GM19438 (cell line): Measurements from ENCODE around the gene EIF3A.
"Not testable (repeated sequence)": the region's sequence is repeated elsewhere in the genome, so short reads cannot be mapped to it uniquely, and the experiment has no call there.

ENCODE experiments used
- ATAC-seq: cut with Tn5 transposase; IDR thresholded peaks from one replicate; pipeline ENCODE4 v1.9.1; 2021; ENCODE audit warnings: low read depth; ENCODE audit not compliant: unreplicated experiment

EIF3A gene

GRCh38 chr10:119100434-119101238 is 20.0 kb upstream of the EIF3A start:
- no peak for ATAC-seq

GRCh38 chr10:119098576-119098975 is 18.0 kb upstream of the EIF3A start:
- no peak for ATAC-seq

- ATAC-seq = not testable (repeated sequence)
These were observed 16.2 kb upstream of the EIF3A start for GRCh38 chr10:119096641-119097415.

GRCh38 chr10:119095640-119096039 is 15.0 kb upstream of the EIF3A start:
- ATAC-seq = no peak

- ATAC-seq = peak; percentile 51
These were observed 10.4 kb upstream of the EIF3A start for GRCh38 chr10:119090968-119091367.

GRCh38 chr10:119090026-119090795 is 9.6 kb upstream of the EIF3A start:
- peak; percentile 55 for ATAC-seq

GRCh38 chr10:119087271-119087882 is 6.8 kb upstream of the EIF3A start:
- no peak for ATAC-seq

GRCh38 chr10:119084896-119085295 is 4.3 kb upstream of the EIF3A start:
- no peak for ATAC-seq

- ATAC-seq = peak; percentile 60
These were observed 757 bp downstream of the EIF3A start for GRCh38 chr10:119079599-119080520.

- ATAC-seq = no peak
These were observed 2.0 kb downstream of the EIF3A start for GRCh38 chr10:119078422-119079179.

GRCh38 chr10:119073584-119073983 is 7.0 kb downstream of the EIF3A start:
- no peak for ATAC-seq

GRCh38 chr10:119070395-119071165 is 10.0 kb downstream of the EIF3A start:
- ATAC-seq = no peak

- no peak for ATAC-seq
These were observed 18.7 kb downstream of the EIF3A start for GRCh38 chr10:119061926-119062325.

GRCh38 chr10:119061352-119061751 is 19.3 kb downstream of the EIF3A start:
- no peak for ATAC-seq

- no peak for ATAC-seq
These were observed 20.5 kb downstream of the EIF3A start for GRCh38 chr10:119060107-119060506.

GRCh38 chr10:119059557-119059956 is 21.1 kb downstream of the EIF3A start:
- no peak for ATAC-seq

- no peak for ATAC-seq
These were observed 22.6 kb downstream of the EIF3A start for GRCh38 chr10:119058010-119058409.

- ATAC-seq = no peak
These were observed 25.1 kb downstream of the EIF3A start for GRCh38 chr10:119055472-119055871.
